Colon (tissue), 2 donors: ENCODE data around the gene ARHGAP22.

ENCODE experiments used
- FAIRE-seq: peaks from 2 replicates; lab custom pipeline; 2012; peaks lifted over from hg19 to GRCh38; lab: Jason Lieb, UNC
- donor health status: control.
- donor health status: control.

ARHGAP22 gene

DNA sequence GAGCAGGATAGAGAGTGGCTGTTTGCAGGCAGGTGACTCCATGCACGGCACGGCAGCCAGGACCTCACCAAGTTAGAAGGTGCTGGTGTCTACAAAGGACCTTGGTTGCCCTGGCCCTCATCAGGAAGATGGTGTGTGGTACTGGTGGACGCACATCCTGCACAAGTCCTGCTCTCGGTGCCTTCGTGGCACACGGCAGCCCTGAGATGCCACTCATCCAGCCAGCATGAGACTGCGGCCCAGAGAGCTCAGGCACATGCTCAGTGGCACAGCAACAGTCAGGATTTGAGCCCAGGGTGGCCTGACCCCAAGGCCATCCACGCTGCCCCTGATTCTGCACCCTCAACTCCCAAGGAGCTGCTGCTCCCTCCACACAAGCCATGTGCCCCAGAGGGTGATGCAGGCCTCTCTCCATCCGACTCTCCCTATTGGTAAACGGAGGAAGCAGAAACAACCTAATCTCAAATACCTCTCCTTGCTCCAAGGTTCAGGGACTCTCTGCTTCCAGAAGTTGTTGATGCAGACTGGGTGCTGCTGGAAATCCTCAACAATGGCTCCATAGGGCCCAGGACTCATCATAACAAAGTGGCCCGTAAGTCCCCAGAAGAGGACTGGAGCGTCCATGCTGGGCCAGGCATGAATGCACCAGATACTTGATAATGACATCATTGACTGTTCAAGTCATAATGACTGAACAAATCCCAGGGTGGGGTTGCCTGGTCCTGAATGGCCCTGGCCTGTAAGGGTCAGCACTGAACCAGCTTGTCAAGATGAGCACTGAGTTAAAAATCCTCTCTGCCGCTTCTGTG, 93.6 kb downstream of the ARHGAP22 start:
- FAIRE-seq: no peak

- FAIRE-seq: no peak
These were observed 94.7 kb downstream of the ARHGAP22 start for GRCh38 chr10:48509974-48510692.

- no peak for FAIRE-seq
These were observed 95.8 kb downstream of the ARHGAP22 start for GRCh38 chr10:48508791-48509772.

DNA sequence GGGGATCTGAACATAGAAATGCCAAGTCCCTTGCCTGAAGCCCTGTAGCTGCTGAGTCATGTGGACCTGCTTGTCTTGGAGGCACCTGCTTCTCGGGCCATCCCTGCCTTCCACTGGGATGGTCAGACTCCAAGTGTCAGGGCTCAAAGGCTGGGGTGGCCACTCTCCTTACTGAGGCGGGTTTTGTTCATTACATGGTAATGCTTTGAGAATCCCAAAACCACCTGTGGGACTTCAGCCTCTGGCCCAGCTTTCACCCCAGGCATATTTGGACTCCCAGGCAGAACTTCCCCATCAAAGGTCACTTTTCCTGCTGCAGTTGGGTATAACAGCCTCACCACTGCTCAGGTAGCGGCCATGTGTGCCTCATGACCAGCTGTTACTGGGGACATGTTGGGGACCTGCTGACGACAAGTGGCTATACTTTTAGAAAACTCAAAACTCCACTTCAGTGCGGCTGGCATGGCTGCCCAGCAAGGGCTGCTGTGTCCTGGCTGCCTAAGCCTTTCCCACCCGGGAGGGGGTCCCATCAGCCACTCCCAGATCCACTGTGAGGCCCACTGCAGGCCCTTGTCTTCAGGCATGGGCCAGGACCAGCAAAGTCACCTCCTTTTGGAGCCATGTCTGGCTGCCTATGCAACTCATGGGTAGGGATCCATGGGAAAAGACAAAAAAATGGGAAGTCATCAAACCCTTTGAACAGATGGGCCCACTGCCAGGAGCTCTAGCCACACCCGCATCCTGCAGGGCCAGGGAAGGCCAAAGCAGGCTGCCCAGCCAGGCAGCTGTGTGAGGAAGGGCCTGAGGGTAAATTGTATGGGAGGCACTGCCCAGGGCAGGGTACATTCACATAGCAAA, 96.7 kb downstream of the ARHGAP22 start:
- FAIRE-seq: no peak

- no peak for FAIRE-seq
These were observed 97.4 kb downstream of the ARHGAP22 start for GRCh38 chr10:48507494-48507893.

DNA sequence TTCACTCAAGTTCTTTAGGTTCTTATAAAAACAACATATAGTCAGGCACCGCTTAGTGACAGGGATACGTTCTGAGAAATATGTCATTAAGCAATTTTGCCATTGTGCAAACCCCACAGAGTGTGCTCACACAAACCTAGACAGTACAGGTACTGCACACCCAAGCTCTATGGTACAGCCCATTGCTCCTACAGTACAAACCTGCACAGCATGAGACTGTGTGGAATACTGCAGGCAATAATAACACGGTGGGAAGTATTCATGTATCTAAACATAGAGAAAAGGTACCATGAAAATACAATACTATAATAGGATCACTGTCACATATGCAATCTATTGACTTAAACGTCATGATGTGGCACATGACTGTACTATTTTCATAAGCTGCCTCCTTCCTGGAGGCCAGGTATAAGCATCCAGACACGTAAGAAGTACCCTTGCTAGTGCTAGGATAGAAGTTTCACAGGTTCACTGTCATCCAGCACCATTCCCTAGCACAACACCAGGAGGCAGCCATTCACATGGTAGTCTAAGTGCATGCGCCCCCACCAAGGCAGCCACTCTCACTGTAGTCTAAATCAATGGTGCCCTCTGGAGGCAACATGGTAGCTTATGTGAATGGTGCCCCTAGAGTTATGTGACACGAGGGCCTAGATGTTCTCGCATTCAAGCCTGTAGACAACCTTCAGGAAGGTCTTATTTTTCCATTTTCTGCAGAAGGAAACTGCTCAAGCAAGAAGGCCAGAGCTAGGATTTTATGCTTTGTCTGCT, 98.5 kb downstream of the ARHGAP22 start:
- FAIRE-seq: no peak

- FAIRE-seq: no peak
These were observed 99.3 kb downstream of the ARHGAP22 start for GRCh38 chr10:48505394-48506112.

- no peak for FAIRE-seq
These were observed 100.6 kb downstream of the ARHGAP22 start for GRCh38 chr10:48504141-48504885.

DNA sequence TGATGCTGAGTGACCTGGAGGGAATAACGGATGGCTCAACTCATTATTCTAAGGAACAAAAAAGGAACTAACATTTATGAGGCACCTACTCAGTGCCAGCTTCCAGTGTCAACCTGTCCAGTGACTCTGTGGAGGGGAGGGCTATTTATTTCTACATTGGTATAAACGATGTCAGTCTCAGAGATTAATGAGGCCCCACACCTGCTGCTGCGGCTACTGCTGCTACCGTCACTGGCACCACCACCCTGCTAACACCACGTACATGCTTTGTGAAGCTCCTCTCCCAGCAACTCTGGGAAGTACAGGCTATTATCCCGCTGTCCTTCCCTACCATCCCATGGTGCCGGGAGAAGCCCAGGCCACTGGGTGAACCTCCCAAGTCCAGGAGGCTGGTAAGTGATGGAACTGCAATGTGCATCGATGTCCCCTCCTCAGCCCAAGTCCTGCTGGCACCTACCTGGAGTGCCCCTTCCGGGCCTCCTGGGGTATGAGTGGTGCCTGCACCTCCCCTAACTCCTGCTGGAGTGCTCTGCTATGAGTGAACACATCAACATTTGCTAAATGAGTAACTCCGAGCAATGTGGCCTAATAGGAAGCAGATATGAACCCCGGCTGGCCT, 101.5 kb downstream of the ARHGAP22 start:
- FAIRE-seq: no peak

- FAIRE-seq: no peak
These were observed 102.1 kb downstream of the ARHGAP22 start for GRCh38 chr10:48502791-48503190.

GRCh38 chr10:48501787-48502771, 102.8 kb downstream of the ARHGAP22 start:
- no peak for FAIRE-seq

DNA sequence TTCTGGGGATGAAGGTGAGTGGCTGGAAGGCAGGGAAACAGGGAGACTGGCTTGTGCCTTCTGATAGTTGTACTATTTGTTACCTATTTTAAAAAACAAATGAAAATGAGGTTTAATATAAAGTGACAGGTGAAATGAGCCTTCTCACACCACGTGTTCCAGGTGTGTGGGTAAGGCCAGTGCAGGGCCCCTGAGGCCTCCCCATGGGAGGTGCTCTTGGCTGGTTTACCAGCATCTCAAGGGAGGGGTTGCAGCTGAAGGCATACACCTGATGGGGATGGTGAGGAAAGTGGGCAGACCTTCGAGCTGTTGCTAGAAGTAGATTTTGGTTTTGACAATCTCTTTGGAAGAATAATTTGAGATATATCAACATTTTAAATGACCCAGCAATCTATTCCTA, 103.6 kb downstream of the ARHGAP22 start:
- no peak for FAIRE-seq

- no peak for FAIRE-seq
These were observed 104.1 kb downstream of the ARHGAP22 start for GRCh38 chr10:48500771-48501170.

DNA sequence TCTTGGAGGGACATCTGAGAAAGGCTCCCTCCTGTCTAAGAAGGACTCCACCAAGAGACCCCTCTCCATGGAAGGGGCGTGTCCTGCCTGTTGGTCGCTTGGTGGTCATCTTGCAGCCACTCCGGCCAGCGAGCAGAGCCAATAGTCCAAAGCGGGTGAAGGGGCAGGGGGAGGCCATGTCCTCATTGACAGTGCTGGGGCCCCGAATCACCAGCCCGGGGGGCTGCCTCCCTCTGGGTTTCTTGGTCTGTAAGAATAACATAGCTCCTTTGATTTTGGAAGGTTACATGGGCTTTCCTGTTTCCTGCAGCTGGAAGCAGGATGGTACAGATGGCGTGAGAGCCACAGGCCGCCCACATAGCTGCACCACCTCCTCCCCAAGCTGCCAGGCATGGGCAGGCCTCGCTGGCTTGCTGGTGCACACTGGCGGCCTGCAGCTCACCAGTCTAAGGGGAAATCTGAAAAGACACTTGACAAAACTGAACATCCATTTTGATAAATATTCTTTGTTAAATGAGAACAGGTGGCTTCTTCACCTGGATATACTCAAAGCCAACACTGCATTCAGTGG, 105.8 kb downstream of the ARHGAP22 start:
- no peak for FAIRE-seq

- no peak for FAIRE-seq
These were observed 106.8 kb downstream of the ARHGAP22 start for GRCh38 chr10:48497780-48498770.
